Adrenal gland (tissue), 12 donors: ENCODE results near the gene RALGDS. TPM values are rescaled to one million over a fixed set of nuclear protein-coding genes. Genes with fewer than 3 reads are reported as not detected.

Experiments
- DNase-seq, 7 donors: peaks; one replicate each; pipeline ENCODE4 v3.0.0-alpha.2; 2019 to 2020
- H3K27ac ChIP-seq, 5 donors: fragments of 200-600 bp; sonication (generic) in 4 of 5; 1 replicate in 3 of 5; 2 replicates in 2 of 5; pipeline versions ENCODE4 v1.5.1 to v1.8.0; 2016 to 2020; ENCODE audit warnings: mild to moderate bottlenecking in 1 of 5
- H3K27me3 ChIP-seq: fragments of 200-600 bp; 2 replicates; pipeline ENCODE4 v1.8.0; 2021
- H3K36me3 ChIP-seq, 2 donors: fragments of 200-600 bp; replicated peaks in 1 of 2; 1 replicate in 1 of 2; 2 replicates in 1 of 2; pipeline versions ENCODE4 v1.5.1 to v1.8.0; 2018 to 2022
- H3K4me1 ChIP-seq, 2 donors: fragments of 200-600 bp; replicated peaks in 1 of 2; 1 replicate in 1 of 2; 2 replicates in 1 of 2; pipeline versions ENCODE4 v1.5.1 to v1.8.0; 2018 to 2021
- H3K4me3 ChIP-seq, 4 donors: fragments of 200-600 bp; sonication (generic) in 3 of 4; one replicate each; pipeline ENCODE4 v1.5.1; 2016 to 2018
- H3K9me3 ChIP-seq, 3 donors: fragments of 200-600 bp; sonication (generic) in 1 of 3; replicated peaks in 1 of 3; 1 replicate in 2 of 3; 2 replicates in 1 of 3; pipeline versions ENCODE4 v1.5.1 to v1.8.0; 2016 to 2021
- CTCF ChIP-seq, 6 experiments: fragments of 450-650 bp in 4 of 6; fragments of 200-600 bp in 2 of 6; sonication (generic) in 1 of 6; IDR thresholded peaks; 1 replicate in 5 of 6; 2 replicates in 1 of 6; pipeline versions ENCODE4 v1.5.1 to v1.8.0; 2016 to 2021; ENCODE audit warnings: antibody characterized with exemption in 6 of 6, mild to moderate bottlenecking in 2 of 6, moderate library complexity in 1 of 6
- POLR2A ChIP-seq, 2 donors: fragments of 450-650 bp; IDR thresholded peaks; one replicate each; pipeline ENCODE4 v1.6.1; 2017; ENCODE audit warnings: antibody characterized with exemption in 2 of 2, mild to moderate bottlenecking in 2 of 2, moderate library complexity in 1 of 2
- WGBS, 4 donors: extraction: QIAGEN DNeasy Blood & Tissue Kit in 2 of 4; methylation state at CpG; one replicate each; pipeline versions ENCODE4 v1.1.5 to v1.1.7; 2013 to 2017; 5-methylcytosine and 5-hydroxymethylcytosine counted together
- intact Hi-C, 2 donors: fragments of 100-400 bp; cut with DNase I; formaldehyde crosslinking; loops; one replicate each; pipeline versions ENCODE4 v1.14.1 to v1.15.0; 2022 to 2023
- polyA plus RNA-seq, 3 donors: library from polyadenylated mRNA; stranded (reverse); fragments of 200-250 nt in 2 of 3; fragments of 350-450 nt in 1 of 3; fragmentation: Illumina TruSeq in 1 of 3; extraction: RNeasy Lipid Tissue Mini Kit (QIAGEN cat#74804) in 1 of 3; gene quantifications; one replicate each; pipeline ENCODE4 v1.2.3, GENCODE V29; 2013 to 2014
- total RNA-seq, 9 donors: library from RNA; depleted of rRNA in 4 of 9; stranded (reverse); fragments of >200 nt in 4 of 9; fragments of 120-200 nt in 1 of 9; fragmentation: NEBNext Ultra II Directional in 1 of 9; extraction: Animal tissue kit (Norgen Biotek cat#: 25700) in 1 of 9; gene quantifications; one replicate each; pipeline versions ENCODE4 v1.1.0 to v1.2.4, GENCODE V29; 2013 to 2023
- donor health status: healthy with polysubstance abuse.
- donor health status: Bipolar disorder and iron deficiency.
- donor health status: DM: yes; HTN: yes; CAD: no.
- donor health status: DM: no; HTN: no; CAD: no.
- donor health status: DM: no; HTN: no; CAD: no.
- donor health status: DM: yes; HTN: yes; CAD: no.

The RALGDS gene
- total and polyA plus RNA-seq, 12 donors = 21.3 to 170 (median 67.5) TPM

- DNase-seq = no peak
- 57 to 80% (median 66%) methylated on average over 4 to 6 of the region's 6 CpGs for WGBS, 4 donors
- intact Hi-C loops = no loop called here
Measured at GRCh38 chr9:133060417-133060841, 60.6 kb downstream of the RALGDS start.

GRCh38 chr9:133059623-133060022 is 61.4 kb downstream of the RALGDS start:
- H3K27ac ChIP-seq = no peak overlapping the region
- H3K27me3 ChIP-seq = no peaks in the 10 kb centered on the region
- H3K4me3 ChIP-seq = no peak overlapping the region
- 66 to 81% (median 73%) methylated on average over 6 to 7 of the region's 7 CpGs for WGBS, 4 donors
- no peaks in the 10 kb centered on the region for H3K9me3 ChIP-seq
- intact Hi-C loops = no loop called here
- H3K36me3 ChIP-seq = peaks cover 0 to 34% of the 10 kb centered on the region in 2 donors
- no peak for TF ChIP-seq POLR2A (IDR thresholded peaks at IDR 0.05)
- no peak for TF ChIP-seq CTCF (IDR thresholded peaks at IDR 0.05)
- DNase-seq = no peak
- peaks cover 0 to 6% of the 10 kb centered on the region in 2 donors for H3K4me1 ChIP-seq

More at GRCh38 chr9:133060417-133060841, 60.6 kb downstream of the RALGDS start:
- no peak for TF ChIP-seq CTCF (IDR thresholded peaks at IDR 0.05)
- no peak for TF ChIP-seq POLR2A (IDR thresholded peaks at IDR 0.05)
- Histone ChIP-seq H3K4me3 (no peak overlapping the region), H3K9me3 (no peaks in the 10 kb centered on the region), H3K27me3 (no peaks in the 10 kb centered on the region), H3K27ac (no peak overlapping the region), H3K4me1 (peaks cover 0 to 6% of the 10 kb centered on the region in 2 donors), H3K36me3 (peaks cover 0 to 25% of the 10 kb centered on the region in 2 donors)

GRCh38 chr9:133058550-133059320 is 62.3 kb downstream of the RALGDS start:
- no peak overlapping the region for H3K4me3 ChIP-seq
- peaks cover 0 to 6% of the 10 kb centered on the region in 2 donors for H3K4me1 ChIP-seq
- no peaks in the 10 kb centered on the region for H3K27me3 ChIP-seq
- H3K9me3 ChIP-seq = no peaks in the 10 kb centered on the region
- 76 to 84% (median 81%) methylated on average over 12 of the region's 12 CpGs for WGBS, 4 donors
- intact Hi-C loops = no loop called here
- peak in 1 of 7 donors; percentile 17 for DNase-seq
- H3K27ac ChIP-seq = no peak overlapping the region
- peaks cover 0 to 42% of the 10 kb centered on the region in 2 donors for H3K36me3 ChIP-seq
- no peak for TF ChIP-seq POLR2A (IDR thresholded peaks at IDR 0.05)
- TF ChIP-seq CTCF (IDR thresholded peaks at IDR 0.05) = no peak

- Histone ChIP-seq H3K27me3 (no peaks in the 10 kb centered on the region), H3K36me3 (peaks cover 0 to 49% of the 10 kb centered on the region in 2 donors), H3K4me1 (peaks cover 0 to 6% of the 10 kb centered on the region in 2 donors), H3K4me3 (no peak overlapping the region), H3K9me3 (no peaks in the 10 kb centered on the region), H3K27ac (no peak overlapping the region)
- intact Hi-C loops = no loop called here
- peak in 1 of 7 donors; percentile 14 for DNase-seq
- WGBS, 4 donors = 88 to 98% (median 92%) methylated on average over 5 to 7 of the region's 7 CpGs
- no peak for TF ChIP-seq POLR2A (IDR thresholded peaks at IDR 0.05)
- no peak for TF ChIP-seq CTCF (IDR thresholded peaks at IDR 0.05)
Measured at GRCh38 chr9:133058071-133058470, 63.0 kb downstream of the RALGDS start.
